ENCODE results near the gene BSN.

DNA sequence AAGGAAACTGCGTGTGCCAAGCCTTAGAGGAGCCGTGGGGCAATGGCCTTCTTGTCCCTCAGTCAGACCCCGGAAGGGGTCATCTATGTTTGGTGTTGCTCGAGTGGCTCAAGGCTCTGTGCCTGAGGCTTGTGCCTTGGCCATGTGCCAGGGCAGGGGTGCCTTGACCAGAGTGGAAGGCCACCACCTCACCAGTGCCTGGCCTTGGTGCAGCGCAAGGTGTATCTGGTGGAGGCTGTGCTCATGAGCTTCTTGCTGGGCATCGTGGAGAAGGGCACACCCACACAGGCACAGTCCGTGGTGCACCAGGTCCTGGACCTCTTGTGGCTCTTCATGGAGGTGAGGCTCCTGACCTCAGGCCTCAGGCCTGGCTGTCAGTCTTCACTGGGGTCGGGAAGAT is 145.7 kb downstream of the BSN start:
- TF ChIP-seq, protein P1, sequence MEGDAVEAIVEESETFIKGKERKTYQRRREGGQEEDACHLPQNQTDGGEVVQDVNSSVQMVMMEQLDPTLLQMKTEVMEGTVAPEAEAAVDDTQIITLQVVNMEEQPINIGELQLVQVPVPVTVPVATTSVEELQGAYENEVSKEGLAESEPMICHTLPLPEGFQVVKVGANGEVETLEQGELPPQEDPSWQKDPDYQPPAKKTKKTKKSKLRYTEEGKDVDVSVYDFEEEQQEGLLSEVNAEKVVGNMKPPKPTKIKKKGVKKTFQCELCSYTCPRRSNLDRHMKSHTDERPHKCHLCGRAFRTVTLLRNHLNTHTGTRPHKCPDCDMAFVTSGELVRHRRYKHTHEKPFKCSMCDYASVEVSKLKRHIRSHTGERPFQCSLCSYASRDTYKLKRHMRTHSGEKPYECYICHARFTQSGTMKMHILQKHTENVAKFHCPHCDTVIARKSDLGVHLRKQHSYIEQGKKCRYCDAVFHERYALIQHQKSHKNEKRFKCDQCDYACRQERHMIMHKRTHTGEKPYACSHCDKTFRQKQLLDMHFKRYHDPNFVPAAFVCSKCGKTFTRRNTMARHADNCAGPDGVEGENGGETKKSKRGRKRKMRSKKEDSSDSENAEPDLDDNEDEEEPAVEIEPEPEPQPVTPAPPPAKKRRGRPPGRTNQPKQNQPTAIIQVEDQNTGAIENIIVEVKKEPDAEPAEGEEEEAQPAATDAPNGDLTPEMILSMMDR (IDR thresholded peaks at IDR 0.05; ENCODE audit: low read depth, low read length), result no peak
- TF ChIP-seq EZH2phosphoT487 (IDR thresholded peaks at IDR 0.05; ENCODE audit: low read depth), result no peak

Measured in OCI-LY3 (cell line).